HCT116 (cell line): Measurements from ENCODE around the gene ALKBH6. TPM values are rescaled to one million over a fixed set of nuclear protein-coding genes. Genes with fewer than 3 reads are reported as not detected.

ENCODE experiments used
- ATAC-seq: fragments of 200-7000 bp; cut with Tn5 transposase; 2 replicates; pipeline ENCODE4 v1.9.1; 2020; ENCODE audit warnings: mild to moderate bottlenecking, moderate library complexity
- BruUV-seq: library from RNA; stranded (reverse); fragments of 400-500 nt; replicated peaks from 2 replicates; lab custom pipeline; 2021; lab: Mats Ljungman, UMichigan
- CTCF ChIA-PET: fragments of 300-600 bp; sonication (Branson Sonifier 250); formaldehyde crosslinking; loops from one replicate; lab custom pipeline; 2021; ENCODE audit warnings: antibody characterized with exemption; lab: Charles Lee
- POLR2A ChIA-PET: fragments of 300-600, 350-600 bp; sonication (Branson Sonifier 250); formaldehyde crosslinking; loops from one replicate; lab custom pipeline; 2021; ENCODE audit warnings: antibody characterized with exemption; lab: Charles Lee
- RAD21 ChIA-PET, 2 experiments: fragments of 300-600 bp; sonication (Branson Sonifier 250); formaldehyde crosslinking; loops; one replicate each; lab custom pipeline; 2023; ENCODE audit warnings: low total read pairs in 2 of 2; ENCODE audit not compliant: uncharacterized antibody in 2 of 2, unreplicated experiment in 2 of 2, low non-redundant PET in 1 of 2; lab: Charles Lee
- DNase-seq: peaks from one replicate; pipeline ENCODE4 v3.0.0-alpha.2; 2010; ENCODE audit warnings: low read depth, low spot score
- H2AFZ ChIP-seq: fragments of 200-600 bp; shearing (Covaris generic), sonication (generic); 2 replicates; pipeline ENCODE4 v1.6.1; 2017; ENCODE audit warnings: low read depth, mixed run types, mixed read lengths, antibody characterized with exemption, low read length; ENCODE audit not compliant: poor library complexity, severe bottlenecking
- H3K27ac ChIP-seq: 2 replicates; pipeline ENCODE4 v1.5.1; 2012; ENCODE audit warnings: low read depth, low read length
- H3K27me3 ChIP-seq: fragments of 200-600 bp; sonication (generic); 2 replicates; pipeline ENCODE4 v1.6.1; 2016; ENCODE audit warnings: mixed run types, low read length, mixed read lengths; ENCODE audit not compliant: insufficient read depth
- H3K36me3 ChIP-seq, 2 experiments: fragments of 200-500 bp in 1 of 2; fragments of 200-600 bp in 1 of 2; sonication (Bioruptor generic) in 1 of 2; sonication (generic) in 1 of 2; 2 replicates each; pipeline versions ENCODE4 v1.5.1 to v1.6.1; 2014 to 2016; ENCODE audit warnings: low read length in 2 of 2, inconsistent platforms in 1 of 2, mixed read lengths in 1 of 2, mixed run types in 1 of 2; ENCODE audit not compliant: insufficient read depth in 2 of 2, control insufficient read depth in 1 of 2
- H3K4me1 ChIP-seq, 2 experiments: fragments of 200-600 bp in 1 of 2; sonication (generic) in 1 of 2; 2 replicates each; pipeline versions ENCODE4 v1.5.1 to v1.6.1; 2012 to 2017; ENCODE audit warnings: low read length in 2 of 2, inconsistent platforms in 1 of 2, mild to moderate bottlenecking in 1 of 2, mixed read lengths in 1 of 2, mixed run types in 1 of 2, moderate library complexity in 1 of 2; ENCODE audit not compliant: insufficient read depth in 2 of 2, control insufficient read depth in 1 of 2
- H3K4me2 ChIP-seq: fragments of 200-600 bp; sonication (generic); 2 replicates; pipeline ENCODE4 v1.6.1; 2017; ENCODE audit warnings: mixed run types, low read length, mixed read lengths
- H3K4me3 ChIP-seq, 2 experiments: fragments of 200-600 bp in 1 of 2; sonication (generic) in 1 of 2; replicated peaks in 1 of 2; 2 replicates each; pipeline ENCODE4 v1.5.1; 2011 to 2016; ENCODE audit warnings: low read length in 2 of 2, control low read depth in 1 of 2, low read depth in 1 of 2, mild to moderate bottlenecking in 1 of 2, mixed read lengths in 1 of 2, mixed run types in 1 of 2
- H3K79me2 ChIP-seq: fragments of 200-600 bp; sonication (generic); 2 replicates; pipeline ENCODE4 v1.6.1; 2017; ENCODE audit warnings: mild to moderate bottlenecking, mixed run types, low read length, moderate library complexity, mixed read lengths; ENCODE audit not compliant: insufficient read depth
- H3K9ac ChIP-seq: fragments of 200-600 bp; sonication (generic); 2 replicates; pipeline ENCODE4 v1.6.1; 2016; ENCODE audit warnings: low read length, mixed read lengths
- H3K9me2 ChIP-seq: fragments of 200-600 bp; sonication (generic), shearing (Covaris generic); 2 replicates; pipeline ENCODE4 v1.6.1; 2017; ENCODE audit warnings: mixed run types, mild to moderate bottlenecking, moderate library complexity; ENCODE audit not compliant: insufficient read depth
- H3K9me3 ChIP-seq, 2 experiments: fragments of 200-500 bp in 1 of 2; fragments of 200-600 bp in 1 of 2; sonication (Bioruptor generic) in 1 of 2; sonication (generic) in 1 of 2; 2 replicates each; pipeline ENCODE4 v1.6.1; 2014 to 2017; ENCODE audit warnings: low read length in 2 of 2, mixed read lengths in 2 of 2, inconsistent platforms in 1 of 2, low read depth in 1 of 2, mild to moderate bottlenecking in 1 of 2, mixed run types in 1 of 2, moderate library complexity in 1 of 2; ENCODE audit not compliant: control insufficient read depth in 1 of 2, insufficient read depth in 1 of 2
- H4K20me1 ChIP-seq: fragments of 200-600 bp; sonication (generic), shearing (Covaris generic); 2 replicates; pipeline ENCODE4 v1.6.1; 2017; ENCODE audit warnings: mixed run types, mild to moderate bottlenecking, moderate library complexity; ENCODE audit not compliant: insufficient read depth
- CBX3 ChIP-seq: IDR thresholded peaks from 2 replicates; pipeline ENCODE4 v1.6.1; 2012; ENCODE audit warnings: low read depth
- CEBPB ChIP-seq: IDR thresholded peaks from 2 replicates; pipeline ENCODE4 v1.6.1; 2012; ENCODE audit warnings: low read depth
- EGR1 ChIP-seq: IDR thresholded peaks from 2 replicates; pipeline ENCODE4 v1.6.1; 2012; ENCODE audit warnings: low read depth
- FOSL1 ChIP-seq: IDR thresholded peaks from 2 replicates; pipeline ENCODE4 v1.6.1; 2012; ENCODE audit warnings: low read depth
- JUND ChIP-seq: IDR thresholded peaks from 2 replicates; pipeline ENCODE4 v1.6.1; 2012
- POLR2A ChIP-seq: IDR thresholded peaks from 2 replicates; pipeline ENCODE4 v1.7.0; 2011; ENCODE audit warnings: borderline replicate concordance; ENCODE audit not compliant: insufficient read depth, insufficient read length; ENCODE audit errors: extremely low read depth
- RAD21 ChIP-seq: IDR thresholded peaks from 2 replicates; pipeline ENCODE4 v1.6.1; 2012; ENCODE audit warnings: low read depth, mild to moderate bottlenecking
- SIN3A ChIP-seq: IDR thresholded peaks from 2 replicates; pipeline ENCODE4 v1.6.1; 2012; ENCODE audit warnings: low read depth
- SRF ChIP-seq: IDR thresholded peaks from 2 replicates; pipeline ENCODE4 v1.6.1; 2012; ENCODE audit warnings: low read depth
- TCF7L2 ChIP-seq: IDR thresholded peaks from 2 replicates; pipeline ENCODE4 v1.7.0; 2011; ENCODE audit warnings: borderline replicate concordance, inconsistent platforms; ENCODE audit not compliant: insufficient read depth, insufficient read length; ENCODE audit errors: extremely low read depth
- YY1 ChIP-seq: IDR thresholded peaks from 2 replicates; pipeline ENCODE4 v1.6.1; 2011; ENCODE audit warnings: low read length, low read depth, moderate library complexity, mild to moderate bottlenecking; ENCODE audit not compliant: insufficient replicate concordance; ENCODE audit errors: extremely low read depth
- ZFX ChIP-seq: fragments of 450-650 bp; IDR thresholded peaks from 2 replicates; pipeline ENCODE4 v1.6.1; 2017
- ZNF274 ChIP-seq: fragments of 200-500 bp; sonication (Bioruptor generic); IDR thresholded peaks from 2 replicates; pipeline ENCODE4 v1.6.1; 2014; ENCODE audit warnings: mild to moderate bottlenecking, low read depth, low read length, inconsistent platforms
- intact Hi-C: fragments of 100-400 bp; cut with micrococcal nuclease; formaldehyde crosslinking; loops from 2 replicates; pipeline ENCODE4 v1.10.0; 2022
- total RNA-seq: library from RNA; stranded (reverse); gene quantifications from one replicate; pipeline ENCODE4 v1.2.1, GENCODE V29; 2021; ENCODE audit not compliant: unreplicated experiment
- TF ChIP-seq, protein P1 (sequence below): IDR thresholded peaks from 2 replicates; pipeline ENCODE4 v1.6.1; 2012
- TF ChIP-seq, protein P2 (sequence below): IDR thresholded peaks from 2 replicates; pipeline ENCODE4 v1.6.1; 2011; ENCODE audit warnings: mild to moderate bottlenecking, low read length, moderate library complexity; ENCODE audit not compliant: insufficient replicate concordance; ENCODE audit errors: extremely low read depth
- TF ChIP-seq, protein P3 (sequence below): IDR thresholded peaks from 2 replicates; pipeline ENCODE4 v1.6.1; 2012
- TF ChIP-seq, protein P4 (sequence below), 3 experiments: fragments of 200-600 bp in 1 of 3; sonication (generic) in 1 of 3; IDR thresholded peaks in 2 of 3; conservative IDR thresholded peaks in 1 of 3; 2 replicates each; pipeline ENCODE4 v1.5.1; 2012 to 2017; ENCODE audit warnings: low read depth in 2 of 3, low read length in 2 of 3, antibody characterized with exemption in 1 of 3, borderline replicate concordance in 1 of 3, control low read depth in 1 of 3, mild to moderate bottlenecking in 1 of 3, mixed read lengths in 1 of 3, mixed run types in 1 of 3, moderate library complexity in 1 of 3; ENCODE audit not compliant: insufficient read depth in 1 of 3
- TF ChIP-seq, protein P5 (sequence below): IDR thresholded peaks from 2 replicates; pipeline ENCODE4 v1.6.1; 2012; ENCODE audit warnings: low read depth

The ALKBH6 gene
- total RNA-seq, 1 experiment from 2014 or later: 28.6 TPM

DNA sequence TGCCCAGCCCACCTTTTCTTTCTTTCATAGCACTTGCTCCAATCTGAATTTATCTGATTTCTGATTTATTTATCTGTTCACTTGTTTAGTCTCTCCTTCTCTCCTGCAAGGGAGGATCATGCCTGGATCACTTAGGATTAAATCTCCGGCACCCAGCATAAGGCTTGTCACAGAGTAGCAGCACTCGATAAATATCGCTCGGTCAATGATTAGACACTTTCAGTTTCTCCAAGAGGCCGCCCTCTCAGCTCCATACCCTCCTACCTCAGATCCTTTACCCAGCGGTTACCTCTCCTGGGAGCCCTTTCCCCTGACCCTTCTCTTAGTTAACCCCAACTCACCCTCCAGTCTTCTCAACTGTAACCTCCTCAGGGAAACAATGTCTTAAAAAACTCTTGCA lies 17.3 kb upstream of the ALKBH6 start:
- Histone ChIP-seq H3K4me2 (no peak overlapping the region), H3K9me3 (no peaks in the 10 kb centered on the region), H3K79me2 (no peaks in the 10 kb centered on the region), H3K4me1 (no peaks in the 10 kb centered on the region), H3K36me3 (0 out of 4 replicates have a peak, but pooled peaks cover 0 to 8% of the 10 kb centered on the region in 2 experiments), H3K4me3 (no peak overlapping the region), H2AFZ (no peak overlapping the region), H4K20me1 (no peaks in the 10 kb centered on the region), H3K27ac (no peak overlapping the region), H3K9ac (no peak overlapping the region), H3K9me2 (no peaks in the 10 kb centered on the region), H3K27me3 (no peaks in the 10 kb centered on the region)
- BruUV-seq: no TSS peak
- CTCF ChIA-PET: no interaction called here
- ATAC-seq (no peak), DNase-seq (no peak)
- intact Hi-C loops: no loop called here
- POLR2A ChIA-PET: no interaction called here
- RAD21 ChIA-PET: no interaction called here
- TF ChIP-seq, protein P1, sequence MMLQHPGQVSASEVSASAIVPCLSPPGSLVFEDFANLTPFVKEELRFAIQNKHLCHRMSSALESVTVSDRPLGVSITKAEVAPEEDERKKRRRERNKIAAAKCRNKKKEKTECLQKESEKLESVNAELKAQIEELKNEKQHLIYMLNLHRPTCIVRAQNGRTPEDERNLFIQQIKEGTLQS: no peak
- TF ChIP-seq SIN3A (no peak), SRF (no peak), POLR2A (no peak), CBX3 (no peak), EGR1 (no peak), RAD21 (no peak), ZFX (no peak), FOSL1 (no peak), ZNF274 (no peak), YY1 (no peak), JUND (no peak), CEBPB (no peak), TCF7L2 (no peak)
- TF ChIP-seq, protein P2, sequence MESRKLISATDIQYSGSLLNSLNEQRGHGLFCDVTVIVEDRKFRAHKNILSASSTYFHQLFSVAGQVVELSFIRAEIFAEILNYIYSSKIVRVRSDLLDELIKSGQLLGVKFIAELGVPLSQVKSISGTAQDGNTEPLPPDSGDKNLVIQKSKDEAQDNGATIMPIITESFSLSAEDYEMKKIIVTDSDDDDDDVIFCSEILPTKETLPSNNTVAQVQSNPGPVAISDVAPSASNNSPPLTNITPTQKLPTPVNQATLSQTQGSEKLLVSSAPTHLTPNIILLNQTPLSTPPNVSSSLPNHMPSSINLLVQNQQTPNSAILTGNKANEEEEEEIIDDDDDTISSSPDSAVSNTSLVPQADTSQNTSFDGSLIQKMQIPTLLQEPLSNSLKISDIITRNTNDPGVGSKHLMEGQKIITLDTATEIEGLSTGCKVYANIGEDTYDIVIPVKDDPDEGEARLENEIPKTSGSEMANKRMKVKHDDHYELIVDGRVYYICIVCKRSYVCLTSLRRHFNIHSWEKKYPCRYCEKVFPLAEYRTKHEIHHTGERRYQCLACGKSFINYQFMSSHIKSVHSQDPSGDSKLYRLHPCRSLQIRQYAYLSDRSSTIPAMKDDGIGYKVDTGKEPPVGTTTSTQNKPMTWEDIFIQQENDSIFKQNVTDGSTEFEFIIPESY: no peak
- TF ChIP-seq, protein P3, sequence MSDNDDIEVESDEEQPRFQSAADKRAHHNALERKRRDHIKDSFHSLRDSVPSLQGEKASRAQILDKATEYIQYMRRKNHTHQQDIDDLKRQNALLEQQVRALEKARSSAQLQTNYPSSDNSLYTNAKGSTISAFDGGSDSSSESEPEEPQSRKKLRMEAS: no peak
- TF ChIP-seq, protein P4, sequence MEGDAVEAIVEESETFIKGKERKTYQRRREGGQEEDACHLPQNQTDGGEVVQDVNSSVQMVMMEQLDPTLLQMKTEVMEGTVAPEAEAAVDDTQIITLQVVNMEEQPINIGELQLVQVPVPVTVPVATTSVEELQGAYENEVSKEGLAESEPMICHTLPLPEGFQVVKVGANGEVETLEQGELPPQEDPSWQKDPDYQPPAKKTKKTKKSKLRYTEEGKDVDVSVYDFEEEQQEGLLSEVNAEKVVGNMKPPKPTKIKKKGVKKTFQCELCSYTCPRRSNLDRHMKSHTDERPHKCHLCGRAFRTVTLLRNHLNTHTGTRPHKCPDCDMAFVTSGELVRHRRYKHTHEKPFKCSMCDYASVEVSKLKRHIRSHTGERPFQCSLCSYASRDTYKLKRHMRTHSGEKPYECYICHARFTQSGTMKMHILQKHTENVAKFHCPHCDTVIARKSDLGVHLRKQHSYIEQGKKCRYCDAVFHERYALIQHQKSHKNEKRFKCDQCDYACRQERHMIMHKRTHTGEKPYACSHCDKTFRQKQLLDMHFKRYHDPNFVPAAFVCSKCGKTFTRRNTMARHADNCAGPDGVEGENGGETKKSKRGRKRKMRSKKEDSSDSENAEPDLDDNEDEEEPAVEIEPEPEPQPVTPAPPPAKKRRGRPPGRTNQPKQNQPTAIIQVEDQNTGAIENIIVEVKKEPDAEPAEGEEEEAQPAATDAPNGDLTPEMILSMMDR (IDR thresholded peaks at IDR 0.05 in 2 of 3, conservative IDR thresholded peaks at IDR 0.05 in 1 of 3; ENCODE audit: borderline replicate concordance in 1 of 3, insufficient read depth in 1 of 3, low read depth in 2 of 3, low read length in 2 of 3): no peak
- TF ChIP-seq, protein P5, sequence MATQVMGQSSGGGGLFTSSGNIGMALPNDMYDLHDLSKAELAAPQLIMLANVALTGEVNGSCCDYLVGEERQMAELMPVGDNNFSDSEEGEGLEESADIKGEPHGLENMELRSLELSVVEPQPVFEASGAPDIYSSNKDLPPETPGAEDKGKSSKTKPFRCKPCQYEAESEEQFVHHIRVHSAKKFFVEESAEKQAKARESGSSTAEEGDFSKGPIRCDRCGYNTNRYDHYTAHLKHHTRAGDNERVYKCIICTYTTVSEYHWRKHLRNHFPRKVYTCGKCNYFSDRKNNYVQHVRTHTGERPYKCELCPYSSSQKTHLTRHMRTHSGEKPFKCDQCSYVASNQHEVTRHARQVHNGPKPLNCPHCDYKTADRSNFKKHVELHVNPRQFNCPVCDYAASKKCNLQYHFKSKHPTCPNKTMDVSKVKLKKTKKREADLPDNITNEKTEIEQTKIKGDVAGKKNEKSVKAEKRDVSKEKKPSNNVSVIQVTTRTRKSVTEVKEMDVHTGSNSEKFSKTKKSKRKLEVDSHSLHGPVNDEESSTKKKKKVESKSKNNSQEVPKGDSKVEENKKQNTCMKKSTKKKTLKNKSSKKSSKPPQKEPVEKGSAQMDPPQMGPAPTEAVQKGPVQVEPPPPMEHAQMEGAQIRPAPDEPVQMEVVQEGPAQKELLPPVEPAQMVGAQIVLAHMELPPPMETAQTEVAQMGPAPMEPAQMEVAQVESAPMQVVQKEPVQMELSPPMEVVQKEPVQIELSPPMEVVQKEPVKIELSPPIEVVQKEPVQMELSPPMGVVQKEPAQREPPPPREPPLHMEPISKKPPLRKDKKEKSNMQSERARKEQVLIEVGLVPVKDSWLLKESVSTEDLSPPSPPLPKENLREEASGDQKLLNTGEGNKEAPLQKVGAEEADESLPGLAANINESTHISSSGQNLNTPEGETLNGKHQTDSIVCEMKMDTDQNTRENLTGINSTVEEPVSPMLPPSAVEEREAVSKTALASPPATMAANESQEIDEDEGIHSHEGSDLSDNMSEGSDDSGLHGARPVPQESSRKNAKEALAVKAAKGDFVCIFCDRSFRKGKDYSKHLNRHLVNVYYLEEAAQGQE: no peak
